Astrocyte (in vitro differentiated cells and primary cell): Measurements from ENCODE around the gene TMEM151A. TPM values are rescaled to one million over a fixed set of nuclear protein-coding genes. Genes with fewer than 3 reads are reported as not detected.

Experiments
- DNase-seq: peaks from one replicate; pipeline ENCODE4 v3.0.0-alpha.2; 2010; ENCODE audit warnings: low read depth
- FAIRE-seq: peaks from 2 replicates; lab custom pipeline; 2011; peaks lifted over from hg19 to GRCh38; lab: Jason Lieb, UNC
- H2AFZ ChIP-seq: 2 replicates; pipeline ENCODE4 v1.6.0; 2012; ENCODE audit warnings: low read depth, low read length, inconsistent platforms
- H3K27ac ChIP-seq: 2 replicates; pipeline ENCODE4 v1.5.1; 2011; ENCODE audit warnings: low read depth, low read length, inconsistent platforms
- H3K27me3 ChIP-seq: 2 replicates; pipeline ENCODE4 v1.6.0; 2011; ENCODE audit warnings: low read length, inconsistent platforms; ENCODE audit not compliant: insufficient read depth
- H3K36me3 ChIP-seq: 2 replicates; pipeline ENCODE4 v1.5.1; 2011; ENCODE audit warnings: low read length, inconsistent platforms; ENCODE audit not compliant: insufficient read depth
- H3K4me1 ChIP-seq: 2 replicates; pipeline ENCODE4 v1.5.1; 2011; ENCODE audit warnings: low read length, inconsistent platforms; ENCODE audit not compliant: insufficient read depth
- H3K4me2 ChIP-seq: 2 replicates; pipeline ENCODE4 v1.6.0; 2012; ENCODE audit warnings: low read length, inconsistent platforms
- H3K4me3 ChIP-seq: 2 replicates; pipeline ENCODE4 v1.5.1; 2011; ENCODE audit warnings: low read depth, mild to moderate bottlenecking, low read length, inconsistent platforms; ENCODE audit not compliant: insufficient read depth
- H3K79me2 ChIP-seq: 2 replicates; pipeline ENCODE4 v1.6.0; 2012; ENCODE audit warnings: mild to moderate bottlenecking, low read length, inconsistent platforms; ENCODE audit not compliant: insufficient read depth
- H3K9ac ChIP-seq: 2 replicates; pipeline ENCODE4 v1.6.0; 2012; ENCODE audit warnings: mild to moderate bottlenecking, low read length, inconsistent platforms
- H3K9me3 ChIP-seq: 2 replicates; pipeline ENCODE4 v1.5.1; 2012; ENCODE audit warnings: low read depth, mild to moderate bottlenecking, low read length, inconsistent platforms; ENCODE audit not compliant: insufficient read depth
- H4K20me1 ChIP-seq: 2 replicates; pipeline ENCODE4 v1.6.0; 2012; ENCODE audit warnings: low read length, inconsistent platforms; ENCODE audit not compliant: insufficient read depth
- H3K27ac Mint-ChIP-seq: one replicate; pipeline ENCODE4 v1.8.0; 2021; ENCODE audit warnings: mild to moderate bottlenecking, mixed read lengths; ENCODE audit not compliant: unreplicated experiment
- H3K27me3 Mint-ChIP-seq: one replicate; pipeline ENCODE4 v1.8.0; 2021; ENCODE audit warnings: low read depth, mixed read lengths; ENCODE audit not compliant: unreplicated experiment
- H3K36me3 Mint-ChIP-seq: one replicate; pipeline ENCODE4 v1.8.0; 2021; ENCODE audit warnings: low read depth, mixed read lengths; ENCODE audit not compliant: unreplicated experiment
- H3K4me1 Mint-ChIP-seq: one replicate; pipeline ENCODE4 v1.8.0; 2021; ENCODE audit warnings: low read depth, mixed read lengths; ENCODE audit not compliant: unreplicated experiment
- H3K4me3 Mint-ChIP-seq: one replicate; pipeline ENCODE4 v1.8.0; 2021; ENCODE audit warnings: mild to moderate bottlenecking, moderate library complexity, mixed read lengths; ENCODE audit not compliant: unreplicated experiment
- H3K9me3 Mint-ChIP-seq: one replicate; pipeline ENCODE4 v1.8.0; 2021; ENCODE audit warnings: mild to moderate bottlenecking, mixed read lengths; ENCODE audit not compliant: unreplicated experiment
- CTCF ChIP-seq: IDR thresholded peaks from 2 replicates; pipeline ENCODE4 v1.5.1; 2011; ENCODE audit warnings: low read depth, mild to moderate bottlenecking, inconsistent platforms, low read length, moderate library complexity; ENCODE audit not compliant: insufficient read depth
- EZH2 ChIP-seq: IDR thresholded peaks from 2 replicates; pipeline ENCODE4 v1.6.1; 2012; ENCODE audit warnings: mild to moderate bottlenecking, low read length, inconsistent platforms; ENCODE audit not compliant: insufficient read depth
- total RNA-seq: library from RNA; stranded (reverse); gene quantifications from 2 replicates; pipeline ENCODE4 v1.2.1, GENCODE V29; 2021

The TMEM151A gene
- total RNA-seq, 1 donor from 2014 or later: 2.0 TPM

GRCh38 chr11:66287211-66287888 is 4.3 kb upstream of the TMEM151A start:
- Histone ChIP-seq H3K4me3 (peak overlapping the region; percentile 89), H2AFZ (no peak overlapping the region), H3K27me3 (peaks cover 8% of the 10 kb centered on the region), H3K36me3 (peaks cover 7% of the 10 kb centered on the region), H3K4me1 (peaks cover 22% of the 10 kb centered on the region), H4K20me1 (peaks cover 43% of the 10 kb centered on the region), H3K9me3 (no peaks in the 10 kb centered on the region), H3K9ac (peak overlapping the region; percentile 94), H3K27ac (no peak overlapping the region), H3K4me2 (peak overlapping the region; percentile 98), H3K79me2 (peaks cover 42% of the 10 kb centered on the region)
- TF ChIP-seq EZH2 (no peak), CTCF (no peak)
- Mint-ChIP-seq H3K4me1 (peaks cover 14% of the 10 kb centered on the region), H3K9me3 (no peaks in the 10 kb centered on the region), H3K27ac (no peak overlapping the region), H3K36me3 (peaks cover 6% of the 10 kb centered on the region), H3K27me3 (peaks cover 10% of the 10 kb centered on the region), H3K4me3 (peak overlapping the region; percentile 90)
- no peak for FAIRE-seq
- no peak for DNase-seq

- peaks cover 16% of the 10 kb centered on the region for H3K4me1 Mint-ChIP-seq
- H3K27ac ChIP-seq: peak overlapping the region; percentile 97
- peaks cover 38% of the 10 kb centered on the region for H4K20me1 ChIP-seq
- H3K4me3 Mint-ChIP-seq: peak overlapping the region; percentile 90
- peaks cover 6% of the 10 kb centered on the region for H3K36me3 Mint-ChIP-seq
- peaks cover 16% of the 10 kb centered on the region for H3K27me3 Mint-ChIP-seq
- peak overlapping the region; percentile 94 for H3K27ac Mint-ChIP-seq
- peaks cover 16% of the 10 kb centered on the region for H3K27me3 ChIP-seq
- H3K4me3 ChIP-seq: peak overlapping the region; percentile 89
- peak overlapping the region; percentile 98 for H3K4me2 ChIP-seq
- H3K79me2 ChIP-seq: peaks cover 42% of the 10 kb centered on the region
- peak overlapping the region; percentile 94 for H3K9ac ChIP-seq
- H2AFZ ChIP-seq: no peak overlapping the region
- H3K36me3 ChIP-seq: peaks cover 7% of the 10 kb centered on the region
- peaks cover 22% of the 10 kb centered on the region for H3K4me1 ChIP-seq
- DNase-seq (no peak), FAIRE-seq (no peak)
- no peaks in the 10 kb centered on the region for H3K9me3 ChIP-seq
- TF ChIP-seq EZH2 (no peak), CTCF (no peak)
- H3K9me3 Mint-ChIP-seq: no peaks in the 10 kb centered on the region
These were observed 3.6 kb upstream of the TMEM151A start for GRCh38 chr11:66287889-66288670.
